IPS-NIHi7 (cell line): Measurements from ENCODE around the gene MAPK8IP3.
"Not testable (repeated sequence)": the region's sequence is repeated elsewhere in the genome, so short reads cannot be mapped to it uniquely, and the experiment has no call there.

Experiments
- DNase-seq: peaks from one replicate; pipeline ENCODE4 v3.0.0; 2012; ENCODE audit warnings: mixed read lengths; ENCODE audit errors: extremely low spot score

Gene MAPK8IP3

DNA sequence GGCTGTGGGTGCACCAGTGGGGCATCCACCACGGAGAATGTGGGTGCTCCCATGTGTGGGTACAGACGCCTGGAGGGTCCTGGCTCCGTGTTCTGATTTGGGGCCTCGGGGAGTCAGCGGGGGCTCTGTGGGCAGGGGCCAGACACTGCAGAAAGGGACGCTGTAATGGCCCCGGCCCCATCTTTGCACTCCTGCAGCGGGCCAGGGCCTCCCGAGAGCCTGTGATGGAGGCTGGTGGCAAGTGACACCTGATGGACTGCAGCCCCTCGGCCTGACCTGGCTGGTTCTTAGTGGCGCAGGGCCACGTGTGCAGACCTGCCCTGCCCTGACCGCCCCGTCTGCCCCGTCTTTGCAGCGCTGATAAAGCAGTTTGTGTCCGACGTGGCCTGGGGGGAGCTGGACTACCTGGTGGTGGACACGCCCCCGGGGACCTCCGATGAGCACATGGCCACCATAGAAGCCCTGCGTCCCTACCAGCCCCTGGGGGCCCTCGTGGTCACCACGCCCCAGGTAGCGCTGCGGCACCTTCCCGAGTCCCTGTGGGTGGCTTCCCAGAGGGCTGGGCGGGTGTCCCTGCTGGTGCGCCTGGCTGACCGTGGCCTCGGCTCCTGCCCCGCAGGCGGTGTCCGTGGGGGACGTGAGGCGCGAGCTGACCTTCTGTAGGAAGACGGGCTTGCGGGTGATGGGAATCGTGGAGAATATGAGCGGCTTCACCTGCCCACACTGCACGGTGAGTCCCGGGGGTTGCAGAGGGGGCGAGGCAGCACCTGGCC lies 81.5 kb downstream of the MAPK8IP3 start:
- DNase-seq = no peak

GRCh38 chr16:1788095-1788707 lies 82.2 kb downstream of the MAPK8IP3 start:
- DNase-seq = no peak

- no peak for DNase-seq
Measured at GRCh38 chr16:1788708-1789100, 82.7 kb downstream of the MAPK8IP3 start.

- no peak for DNase-seq
Measured at GRCh38 chr16:1789643-1790045, 83.6 kb downstream of the MAPK8IP3 start.

DNA sequence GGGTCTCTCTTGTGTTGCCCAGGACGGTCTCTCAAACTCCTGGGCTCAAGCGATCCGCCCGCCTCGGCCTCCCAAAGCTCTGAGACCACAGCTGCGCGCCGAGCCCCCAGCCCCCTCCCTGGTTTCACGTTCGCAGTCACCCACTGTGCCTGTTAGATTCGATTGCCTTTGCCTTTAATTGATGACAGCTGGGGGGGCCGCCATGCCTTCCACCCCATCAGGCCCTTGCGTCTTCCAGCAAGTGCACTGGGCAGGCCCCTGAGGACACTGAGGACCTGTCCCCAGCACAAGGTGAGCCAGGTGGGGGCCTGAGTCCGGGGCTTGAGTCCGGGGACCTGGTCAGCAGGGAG lies 84.2 kb downstream of the MAPK8IP3 start:
- DNase-seq = no peak

GRCh38 chr16:1790611-1791255 lies 84.7 kb downstream of the MAPK8IP3 start:
- no peak for DNase-seq

GRCh38 chr16:1791256-1791942 lies 85.4 kb downstream of the MAPK8IP3 start:
- no peak for DNase-seq

DNA sequence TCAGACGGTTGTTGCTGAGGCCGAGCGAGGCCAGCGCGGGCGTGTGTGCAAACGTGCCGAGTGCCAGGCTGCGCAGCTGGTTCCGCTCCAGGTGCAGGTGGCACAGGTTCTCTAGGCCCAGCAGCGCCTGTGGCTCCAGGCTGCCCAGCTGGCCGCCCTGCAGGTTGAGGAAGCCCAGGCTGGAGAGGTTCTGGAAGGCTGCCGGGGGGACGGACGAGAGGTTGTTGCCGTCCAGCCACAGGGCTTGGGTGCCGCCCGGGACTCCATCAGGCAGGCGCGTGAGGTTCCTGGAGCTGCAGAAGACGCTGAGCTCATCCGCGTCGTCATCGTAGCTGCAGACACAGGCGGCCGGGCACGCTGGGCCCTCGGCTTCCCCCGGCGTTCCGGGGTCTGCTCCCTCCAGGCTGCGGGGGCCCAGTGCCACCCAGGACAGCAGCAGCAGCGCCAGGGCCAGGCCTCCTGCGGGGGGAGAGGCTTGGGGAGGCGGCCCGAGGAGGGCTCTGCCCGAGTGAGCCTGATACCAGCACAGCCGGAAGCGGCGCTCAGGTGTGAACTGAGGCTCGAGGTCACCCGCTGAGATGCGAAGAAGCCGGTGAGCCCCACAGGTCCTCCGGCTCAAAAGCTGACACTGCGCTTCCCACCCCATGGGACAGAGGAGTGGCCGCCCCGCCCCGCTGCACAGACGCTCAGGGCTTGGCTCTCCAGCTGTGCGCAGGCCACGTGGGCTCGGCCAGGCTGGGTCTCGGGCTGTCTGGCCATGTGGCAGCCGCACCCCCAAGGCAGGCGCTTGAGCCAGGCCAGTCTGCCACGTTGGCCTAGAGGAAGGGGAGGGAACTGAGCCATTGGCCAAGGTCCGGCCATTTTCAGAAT lies 86.2 kb downstream of the MAPK8IP3 start:
- DNase-seq = no peak

- DNase-seq = no peak
Measured at GRCh38 chr16:1792836-1793577, 87.0 kb downstream of the MAPK8IP3 start.

- no peak for DNase-seq
Measured at GRCh38 chr16:1793578-1794220, 87.7 kb downstream of the MAPK8IP3 start, which contains the start of gene IGFALS. Gene IGFALS (minus strand): TSS chr16:1793705. CDS start chr16:1793652, 53 bp downstream.

GRCh38 chr16:1794221-1794871 lies 88.4 kb downstream of the MAPK8IP3 start:
- DNase-seq = no peak

- no peak for DNase-seq
Measured at GRCh38 chr16:1794908-1795666, 89.1 kb downstream of the MAPK8IP3 start.

DNA sequence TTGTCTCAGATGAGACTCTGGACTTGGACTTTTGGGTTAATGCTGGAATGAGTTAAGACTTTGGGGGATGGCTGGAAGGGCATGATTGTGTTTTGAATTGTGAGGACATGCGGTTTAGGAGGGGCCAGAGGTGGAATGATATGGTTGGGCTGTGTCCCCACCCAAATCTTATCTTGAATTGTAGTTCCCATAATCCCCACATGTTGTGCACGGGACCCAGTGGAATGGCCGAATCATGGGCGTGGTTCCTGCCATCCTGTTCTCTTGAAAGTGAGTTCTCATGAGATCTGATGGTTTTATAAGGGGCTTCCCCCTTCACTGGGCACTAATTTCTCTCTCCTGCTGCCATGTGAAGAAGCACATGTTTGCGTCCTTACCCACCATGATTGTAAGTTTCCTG lies 93.3 kb downstream of the MAPK8IP3 start:
- not testable (repeated sequence) for DNase-seq

- DNase-seq = no peak
Measured at GRCh38 chr16:1800701-1801100, 94.7 kb downstream of the MAPK8IP3 start.

DNA sequence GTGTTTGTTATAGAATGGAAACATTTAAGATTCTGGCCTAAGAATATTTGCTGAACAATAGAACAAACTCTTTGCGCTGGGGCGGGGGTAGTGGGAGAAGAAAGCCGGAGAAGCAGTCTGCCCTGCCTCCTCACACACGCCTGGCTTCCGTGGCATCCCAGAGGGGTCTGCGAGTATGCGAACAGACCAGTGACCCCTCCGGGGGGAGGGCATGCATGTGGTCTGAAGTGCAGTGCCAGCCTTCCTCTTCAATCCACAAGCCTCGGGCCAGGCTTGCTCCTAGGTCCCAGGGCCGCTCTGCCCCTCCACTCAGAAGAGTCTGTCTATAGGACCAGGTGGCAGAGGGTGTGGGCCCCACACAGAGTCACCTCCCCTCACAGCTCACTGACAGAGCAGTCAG lies 101.6 kb downstream of the MAPK8IP3 start:
- no peak for DNase-seq

DNA sequence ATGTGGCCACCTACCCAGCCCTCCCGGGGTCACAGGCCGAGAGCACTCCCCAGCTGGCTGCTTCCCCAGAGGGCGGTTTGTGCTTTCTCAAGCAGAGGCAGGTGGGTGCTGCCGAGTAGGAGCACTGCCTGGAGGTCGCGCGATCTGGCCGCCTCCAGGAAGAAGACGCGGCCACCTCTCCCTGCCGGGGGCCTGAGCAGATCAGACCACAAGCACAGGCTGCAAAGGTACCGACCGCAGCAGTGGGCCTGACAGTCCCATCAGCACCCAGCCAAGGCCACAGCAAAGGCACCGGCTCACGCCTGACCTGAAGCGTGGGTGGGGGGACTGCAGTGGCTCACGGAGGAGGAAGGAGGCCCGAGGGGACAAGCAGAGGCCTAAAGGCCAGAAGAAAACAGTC lies 102.7 kb downstream of the MAPK8IP3 start:
- no peak for DNase-seq

DNA sequence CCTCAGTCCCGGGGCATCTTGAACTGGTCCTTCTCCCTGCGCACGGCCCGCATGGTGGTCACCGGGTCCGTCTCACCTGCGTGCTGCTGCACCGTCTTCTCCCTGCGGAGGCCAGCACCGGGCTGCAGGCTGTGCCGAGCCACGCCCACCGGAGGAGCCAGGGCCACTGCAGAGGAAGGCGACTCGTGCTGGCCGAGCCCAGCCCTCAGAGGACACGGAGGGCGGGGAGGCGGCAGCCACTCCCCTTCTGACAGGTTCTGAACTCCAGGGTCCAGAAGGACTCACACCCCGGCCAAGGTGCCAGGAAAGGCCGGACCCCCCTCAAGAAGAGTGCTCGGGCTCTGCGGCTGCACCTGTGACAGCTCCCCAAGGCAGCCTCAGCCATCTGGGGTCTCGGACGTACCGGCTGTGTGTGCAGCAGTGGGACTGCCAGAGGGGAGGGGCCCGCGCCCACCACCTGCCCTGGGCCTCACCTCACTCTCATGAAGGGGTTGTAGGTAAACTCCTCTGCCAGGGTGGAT lies 103.3 kb downstream of the MAPK8IP3 start:
- peak; percentile 70 for DNase-seq

- no peak for DNase-seq
Measured at GRCh38 chr16:1810106-1810505, 104.1 kb downstream of the MAPK8IP3 start.

- no peak for DNase-seq
Measured at GRCh38 chr16:1810536-1810935, 104.5 kb downstream of the MAPK8IP3 start.
